D721Med (cell line): ENCODE data around the gene AGER.

Experiments used
- DNase-seq: peaks from one replicate; pipeline ENCODE4 v3.0.0; 2011; ENCODE audit warnings: low spot score; ENCODE audit not compliant: insufficient read length
- FAIRE-seq: peaks from 2 replicates; lab custom pipeline; 2011; peaks lifted over from hg19 to GRCh38; lab: Jason Lieb, UNC
- CTCF ChIP-seq: IDR thresholded peaks from 2 replicates; pipeline ENCODE4 v1.5.1; 2012; ENCODE audit warnings: mild to moderate bottlenecking, control low read depth; ENCODE audit not compliant: insufficient read depth; ENCODE audit errors: missing control alignments

AGER gene

GRCh38 chr6:32182555-32182981, 1.5 kb downstream of the AGER start:
- no peak for TF ChIP-seq CTCF
- FAIRE-seq (no peak), DNase-seq (no peak)

- no peak for FAIRE-seq
- DNase-seq: no peak
- TF ChIP-seq CTCF: no peak
Observed at GRCh38 chr6:32181915-32182529, 2.0 kb downstream of the AGER start.

- DNase-seq (no peak), FAIRE-seq (no peak)
- TF ChIP-seq CTCF: no peak
Observed at GRCh38 chr6:32181148-32181702, 2.8 kb downstream of the AGER start.

- FAIRE-seq: no peak
- TF ChIP-seq CTCF: no peak
- no peak for DNase-seq
Observed at GRCh38 chr6:32179766-32180405, 4.2 kb downstream of the AGER start.

GRCh38 chr6:32178547-32179440, 5.3 kb downstream of the AGER start:
- TF ChIP-seq CTCF: no peak
- FAIRE-seq (no peak), DNase-seq (no peak)

GRCh38 chr6:32177788-32178546, 6.1 kb downstream of the AGER start, which contains the start of gene RNF5:
TSS of gene RNF5 (plus strand) at chr6:32178405. CDS start at chr6:32178512, 107 bp downstream.
- no peak for TF ChIP-seq CTCF
- FAIRE-seq: no peak
- DNase-seq: peak; percentile 93
